ENCODE results near the gene RELCH. TPM values are rescaled to one million over a fixed set of nuclear protein-coding genes. Genes with fewer than 3 reads are reported as not detected.

RELCH gene
- polyA plus RNA-seq, 2 of the 4 experiments (the other 2 are of a cell fraction), result 13.5 to 17.5 TPM

GRCh38 chr18:62186774-62187542, at the start of gene RELCH, which contains the start of gene PIGN (continued):
- TF ChIP-seq EHF (CRISPR knock-in tag; IDR thresholded peaks at IDR 0.05) (no peak), CHD4 (IDR thresholded peaks at IDR 0.05; ENCODE audit: borderline replicate concordance) (no peak), ZFP36 (IDR thresholded peaks at IDR 0.05; ENCODE audit: borderline replicate concordance, partially characterized antibody) (no peak), USF2 (IDR thresholded peaks at IDR 0.05) (no peak), ESRRA (IDR thresholded peaks at IDR 0.05; ENCODE audit: borderline replicate concordance, low read length) (no peak), CTCF (IDR thresholded peaks at IDR 0.05) (no peak), CHD2 (IDR thresholded peaks at IDR 0.05; ENCODE audit: low read length, partially characterized antibody) (peak; percentile 92), CEBPB (IDR thresholded peaks at IDR 0.05) (no peak), ATOH8 (CRISPR knock-in tag; IDR thresholded peaks at IDR 0.05; ENCODE audit: low read depth) (no peak), CBX2 (IDR thresholded peaks at IDR 0.05; ENCODE audit: borderline replicate concordance, low read depth) (no peak), SMC3 (IDR thresholded peaks at IDR 0.05) (no peak), JUN (IDR thresholded peaks at IDR 0.05) (peak; percentile 41 to 55; a peak in 1 of 5 replicates), POLR2A (IDR thresholded peaks at IDR 0.05; ENCODE audit: low read length) (peak; percentile 89), MAZ (IDR thresholded peaks at IDR 0.05; ENCODE audit: borderline replicate concordance, low read depth, low read length) (no peak), GATA3 (IDR thresholded peaks at IDR 0.05; ENCODE audit: borderline replicate concordance) (no peak), JUNB (IDR thresholded peaks at IDR 0.05) (no peak), FOSB (CRISPR knock-in tag; IDR thresholded peaks at IDR 0.05) (no peak), PHF8 (IDR thresholded peaks at IDR 0.05; ENCODE audit: borderline replicate concordance, low read depth) (peak; percentile 50; the same call in 1 of the 2 replicates), REST (IDR thresholded peaks at IDR 0.05) (peak; percentile 91), NFE2L2 (conservative IDR thresholded peaks at IDR 0.05; ENCODE audit: low read length) (no peak), HES2 (IDR thresholded peaks at IDR 0.05) (no peak), BCL3 (IDR thresholded peaks at IDR 0.05) (peak; percentile 40; the same call in 2 of the 3 replicates), HOXB5 (CRISPR knock-in tag; IDR thresholded peaks at IDR 0.05) (no peak), KDM5A (IDR thresholded peaks at IDR 0.05) (no peak), RFX5 (IDR thresholded peaks at IDR 0.05) (no peak)

Data from A549 (cell line).